Ishikawa (cell line): ENCODE measurements around the gene HTR3E.

Experiments used
- CEBPB ChIP-seq: IDR thresholded peaks from 2 replicates; pipeline ENCODE4 v1.6.1; 2012
- EGR1 ChIP-seq: IDR thresholded peaks from 2 replicates; pipeline ENCODE4 v1.6.1; 2012
- EP300 ChIP-seq: IDR thresholded peaks from 2 replicates; pipeline ENCODE4 v1.6.1; 2012; ENCODE audit warnings: borderline replicate concordance
- FOXM1 ChIP-seq: IDR thresholded peaks from 2 replicates; pipeline ENCODE4 v1.6.1; 2012; ENCODE audit warnings: low read depth, borderline replicate concordance
- MAX ChIP-seq: IDR thresholded peaks from 2 replicates; pipeline ENCODE4 v1.6.1; 2012
- REST ChIP-seq: IDR thresholded peaks from 2 replicates; pipeline ENCODE4 v1.6.1; 2012; ENCODE audit warnings: low read depth, mild to moderate bottlenecking
- TAF1 ChIP-seq: IDR thresholded peaks from 2 replicates; pipeline ENCODE4 v1.6.1; 2012; ENCODE audit warnings: low read depth, mild to moderate bottlenecking

- TF ChIP-seq TAF1 (no peak), REST (no peak), EGR1 (no peak), EP300 (no peak), MAX (no peak), FOXM1 (no peak), CEBPB (no peak)
These were observed 692 bp downstream of the HTR3E start for GRCh38 chr3:184097556-184097955.
